Choroid plexus epithelial cell (primary cell): ENCODE measurements around the gene CETN1.

Experiments
- DNase-seq: peaks from one replicate; pipeline ENCODE4 v3.0.0-alpha.2; 2010; ENCODE audit warnings: low read depth
- H3K4me3 ChIP-seq: 2 replicates; pipeline ENCODE4 v1.5.1; 2011; ENCODE audit warnings: low read depth, mild to moderate bottlenecking, control low read depth, low read length, moderate library complexity
- CTCF ChIP-seq: conservative IDR thresholded peaks from 2 replicates; pipeline ENCODE4 v1.5.1; 2011; ENCODE audit warnings: low read depth, mild to moderate bottlenecking, control low read depth, inconsistent platforms, low read length, moderate library complexity

CETN1 gene

GRCh38 chr18:621291-622043, 41.3 kb downstream of the CETN1 start:
- DNase-seq, result peak; percentile 50
- no peak for TF ChIP-seq CTCF
- H3K4me3 ChIP-seq, result no peak overlapping the region

GRCh38 chr18:622289-622688, 42.1 kb downstream of the CETN1 start:
- no peak overlapping the region for H3K4me3 ChIP-seq
- TF ChIP-seq CTCF, result no peak
- no peak for DNase-seq

- DNase-seq, result peak; percentile 91
- peak; percentile 82 for TF ChIP-seq CTCF
- H3K4me3 ChIP-seq, result no peak overlapping the region
Observed at GRCh38 chr18:623761-624620, 43.8 kb downstream of the CETN1 start.

DNA sequence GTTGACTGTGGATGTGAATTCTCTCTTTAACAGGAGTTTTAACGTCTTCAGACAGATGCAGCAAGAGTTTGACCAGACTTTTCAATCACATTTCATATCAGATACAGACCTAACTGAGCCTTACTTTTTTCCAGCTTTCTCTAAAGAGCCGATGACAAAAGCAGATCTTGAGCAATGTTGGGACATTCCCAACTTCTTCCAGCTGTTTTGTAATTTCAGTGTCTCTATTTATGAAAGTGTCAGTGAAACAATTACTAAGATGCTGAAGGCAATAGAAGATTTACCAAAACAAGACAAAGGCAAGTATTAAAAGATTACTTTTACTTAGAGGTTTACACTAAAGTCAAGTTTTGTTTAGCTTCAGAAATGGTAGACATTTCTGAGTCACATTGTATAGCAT, 47.1 kb downstream of the CETN1 start:
- DNase-seq, result no peak
- no peak for TF ChIP-seq CTCF
- no peak overlapping the region for H3K4me3 ChIP-seq

DNA sequence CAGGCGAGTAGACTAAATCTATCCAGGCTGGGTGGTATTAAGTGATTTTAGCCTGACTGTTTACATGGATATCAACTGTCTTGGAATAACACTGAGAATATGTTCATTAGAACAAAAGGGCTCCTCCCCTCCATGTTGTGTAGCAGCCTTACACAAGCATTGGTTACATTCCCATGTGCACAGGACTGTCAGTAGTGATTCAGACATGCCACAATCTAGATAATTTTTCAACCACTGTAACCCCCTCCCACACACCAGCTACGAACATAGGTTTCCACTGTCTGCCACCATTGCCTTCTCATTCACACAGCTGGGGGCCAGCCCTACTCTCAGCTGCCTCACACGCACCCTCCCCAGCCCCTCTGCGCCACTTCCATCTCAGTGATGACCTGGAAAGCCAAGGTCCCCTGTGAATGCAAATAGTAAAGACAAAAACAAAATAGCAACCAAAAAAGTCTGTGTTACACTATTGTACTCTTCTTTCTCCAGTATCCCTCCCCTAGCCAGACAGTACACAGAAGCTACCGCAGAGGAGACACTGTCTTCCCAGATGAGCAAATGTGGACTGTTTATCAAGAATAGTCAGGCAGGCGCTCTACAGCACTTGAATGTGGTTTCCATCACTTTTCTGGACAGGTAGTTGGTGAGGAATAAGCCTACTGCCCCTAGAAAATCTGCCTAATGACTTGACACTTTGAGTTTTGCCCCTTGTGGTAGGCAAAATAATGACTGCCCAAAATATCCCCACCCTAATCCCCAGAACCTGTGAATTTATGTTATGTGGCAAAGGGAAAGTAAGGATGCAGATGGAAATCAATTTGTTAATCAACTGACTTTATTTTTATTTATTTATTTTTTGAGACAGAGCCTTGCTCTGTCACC, 49.3 kb downstream of the CETN1 start:
- H3K4me3 ChIP-seq, result no peak overlapping the region
- TF ChIP-seq CTCF, result peak; percentile 26
- no peak for DNase-seq

- H3K4me3 ChIP-seq, result no peak overlapping the region
- TF ChIP-seq CTCF, result no peak
- DNase-seq, result no peak
Observed at GRCh38 chr18:631560-631959, 51.4 kb downstream of the CETN1 start.
